Glutamatergic neuron (in vitro differentiated cells): ENCODE results near the gene DCUN1D3. TPM values are rescaled to one million over a fixed set of nuclear protein-coding genes. Genes with fewer than 3 reads are reported as not detected.

Source experiments
- DNase-seq: peaks from one replicate; pipeline ENCODE4 v3.0.0; 2022
- H3K27ac Mint-ChIP-seq: one replicate; pipeline ENCODE4 v1.8.0; 2020; ENCODE audit warnings: mild to moderate bottlenecking, mixed read lengths, inconsistent platforms; ENCODE audit not compliant: unreplicated experiment
- H3K27me3 Mint-ChIP-seq: one replicate; pipeline ENCODE4 v1.8.0; 2020; ENCODE audit warnings: mild to moderate bottlenecking, moderate library complexity, mixed read lengths, inconsistent platforms; ENCODE audit not compliant: unreplicated experiment
- H3K36me3 Mint-ChIP-seq: one replicate; pipeline ENCODE4 v1.8.0; 2020; ENCODE audit warnings: mild to moderate bottlenecking, mixed read lengths, inconsistent platforms; ENCODE audit not compliant: unreplicated experiment
- H3K4me1 Mint-ChIP-seq: one replicate; pipeline ENCODE4 v1.8.0; 2020; ENCODE audit warnings: mild to moderate bottlenecking, low read depth, mixed read lengths, inconsistent platforms; ENCODE audit not compliant: unreplicated experiment
- H3K4me3 Mint-ChIP-seq: one replicate; pipeline ENCODE4 v1.8.0; 2020; ENCODE audit warnings: mild to moderate bottlenecking, mixed read lengths, inconsistent platforms; ENCODE audit not compliant: unreplicated experiment
- H3K9me3 Mint-ChIP-seq: one replicate; pipeline ENCODE4 v1.8.0; 2020; ENCODE audit warnings: mild to moderate bottlenecking, moderate library complexity, mixed read lengths, inconsistent platforms; ENCODE audit not compliant: unreplicated experiment
- CTCF ChIP-seq: fragments of 200-600 bp; sonication (generic); IDR thresholded peaks from one replicate; pipeline ENCODE4 v1.5.0; 2021; ENCODE audit not compliant: partially characterized antibody, unreplicated experiment
- total RNA-seq: library from RNA; stranded (reverse); fragmentation: NEBNext Ultra II Directional; extraction: Animal tissue kit (Norgen Biotek cat#: 25700); gene quantifications from one replicate; pipeline ENCODE4 v1.2.1, GENCODE V29; 2021; ENCODE audit not compliant: unreplicated experiment

DCUN1D3 gene
- total RNA-seq, 1 donor from 2014 or later, result 15.3 TPM

DNA sequence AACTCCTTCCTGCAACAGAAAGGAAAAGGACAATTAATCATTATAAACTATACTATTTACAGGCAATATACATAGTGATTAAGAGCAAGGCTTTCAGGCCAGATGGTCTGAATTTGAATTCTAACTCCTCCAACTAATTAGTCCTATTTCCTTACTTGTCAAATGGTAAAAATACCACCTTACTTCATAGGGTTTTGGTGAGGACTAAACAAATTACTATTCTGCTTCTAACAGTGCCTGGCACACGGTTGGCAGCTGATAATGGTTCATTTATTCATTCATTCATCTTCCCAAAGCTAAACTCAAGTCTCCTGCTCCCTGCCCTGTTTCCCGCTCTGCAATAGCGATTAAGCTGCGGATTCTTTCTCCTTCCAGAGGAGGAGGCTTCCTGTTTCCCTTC is 39.8 kb downstream of the DCUN1D3 start:
- no peak for DNase-seq
- H3K4me3 Mint-ChIP-seq, result no peak overlapping the region
- TF ChIP-seq CTCF, result no peak
- peaks cover 1% of the 10 kb centered on the region for H3K9me3 Mint-ChIP-seq
- H3K27ac Mint-ChIP-seq, result no peak overlapping the region
- H3K36me3 Mint-ChIP-seq, result no peaks in the 10 kb centered on the region
- H3K27me3 Mint-ChIP-seq, result no peaks in the 10 kb centered on the region
- peaks cover 21% of the 10 kb centered on the region for H3K4me1 Mint-ChIP-seq

GRCh38 chr16:20859699-20860098 is 40.5 kb downstream of the DCUN1D3 start:
- Mint-ChIP-seq H3K36me3 (no peaks in the 10 kb centered on the region), H3K27ac (no peak overlapping the region), H3K4me3 (no peak overlapping the region), H3K4me1 (peaks cover 21% of the 10 kb centered on the region), H3K27me3 (no peaks in the 10 kb centered on the region), H3K9me3 (peaks cover 1% of the 10 kb centered on the region)
- no peak for DNase-seq
- TF ChIP-seq CTCF, result no peak

DNA sequence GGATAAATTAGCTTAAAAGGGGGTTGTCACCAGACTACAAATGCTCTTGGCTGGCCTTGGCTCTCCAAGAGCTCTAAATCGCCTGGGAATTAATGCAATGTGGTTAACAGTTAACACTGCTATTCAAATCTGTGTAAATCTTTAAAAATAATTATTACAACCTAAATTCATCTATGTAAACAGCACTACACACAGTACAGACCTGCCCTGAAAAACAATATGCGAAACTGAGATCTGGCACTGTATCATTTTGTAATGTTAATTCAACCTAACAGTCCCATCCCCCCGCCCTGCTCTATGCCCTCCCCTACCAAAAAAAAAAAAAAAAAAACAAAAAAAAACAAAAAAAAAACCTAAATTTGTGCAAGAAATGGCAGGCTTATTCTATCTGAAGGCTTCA is 40.9 kb downstream of the DCUN1D3 start:
- H3K4me1 Mint-ChIP-seq, result peaks cover 21% of the 10 kb centered on the region
- TF ChIP-seq CTCF, result no peak
- no peaks in the 10 kb centered on the region for H3K36me3 Mint-ChIP-seq
- no peak overlapping the region for H3K4me3 Mint-ChIP-seq
- H3K9me3 Mint-ChIP-seq, result peaks cover 1% of the 10 kb centered on the region
- H3K27ac Mint-ChIP-seq, result no peak overlapping the region
- no peaks in the 10 kb centered on the region for H3K27me3 Mint-ChIP-seq
- DNase-seq, result no peak

DNA sequence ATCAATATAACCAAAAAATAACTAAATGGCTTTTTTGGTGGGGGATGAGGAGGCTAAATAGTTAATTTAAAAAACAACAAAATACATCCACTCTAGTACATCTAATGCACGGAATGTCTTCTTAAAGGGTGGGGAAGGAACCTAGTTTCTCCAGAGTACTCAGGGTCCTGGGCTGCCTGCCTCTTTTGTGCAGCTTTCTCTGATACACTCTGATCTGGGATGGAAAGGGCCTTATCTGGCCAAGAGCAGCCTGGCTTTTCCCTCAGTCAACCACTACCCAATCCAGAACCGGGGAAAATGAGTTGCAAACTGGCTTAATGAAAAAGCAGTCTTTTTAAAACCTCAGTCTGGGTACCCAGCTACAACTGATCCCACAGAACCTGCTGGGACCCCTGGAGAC is 42.9 kb downstream of the DCUN1D3 start:
- no peaks in the 10 kb centered on the region for H3K27me3 Mint-ChIP-seq
- peaks cover 1% of the 10 kb centered on the region for H3K9me3 Mint-ChIP-seq
- no peak overlapping the region for H3K27ac Mint-ChIP-seq
- no peak for TF ChIP-seq CTCF
- H3K4me1 Mint-ChIP-seq, result peaks cover 21% of the 10 kb centered on the region
- DNase-seq, result no peak
- no peak overlapping the region for H3K4me3 Mint-ChIP-seq
- no peaks in the 10 kb centered on the region for H3K36me3 Mint-ChIP-seq

- Mint-ChIP-seq H3K4me1 (peaks cover 14% of the 10 kb centered on the region), H3K4me3 (no peak overlapping the region), H3K36me3 (no peaks in the 10 kb centered on the region), H3K27me3 (no peaks in the 10 kb centered on the region), H3K27ac (no peak overlapping the region), H3K9me3 (no peaks in the 10 kb centered on the region)
- DNase-seq, result no peak
- TF ChIP-seq CTCF, result no peak
These were observed 45.2 kb downstream of the DCUN1D3 start for GRCh38 chr16:20854963-20855362.
